Measurements from ENCODE around the gene HOXB6. TPM values are rescaled to one million over a fixed set of nuclear protein-coding genes. Genes with fewer than 3 reads are reported as not detected.

HOXB6 gene
- total RNA-seq, 1 experiment from 2014 or later = 64.8 TPM

- Histone ChIP-seq H3K9me2 (ENCODE audit: insufficient read depth) (no peaks in the 10 kb centered on the region), H3K27ac (ENCODE audit: low read depth, low read length) (no peak overlapping the region; the same call in 1 of the 2 replicates), H3K4me2 (ENCODE audit: low read length) (no peak overlapping the region), H3K9ac (ENCODE audit: low read length) (no peak overlapping the region), H3K4me1 (ENCODE audit: control insufficient read depth in 1 of 2, insufficient read depth in 2 of 2, low read length in 2 of 2) (peaks cover 23 to 27% of the 10 kb centered on the region in 2 experiments), H3K36me3 (ENCODE audit: control insufficient read depth in 1 of 2, insufficient read depth in 2 of 2, low read length in 2 of 2) (peaks cover 27 to 28% of the 10 kb centered on the region in 2 experiments; a peak in 3 of 4 replicates), H3K27me3 (ENCODE audit: insufficient read depth, low read length) (no peaks in the 10 kb centered on the region), H3K4me3 (replicated peaks in 1 of 2; ENCODE audit: low read depth in 1 of 2, low read length in 2 of 2) (no peak overlapping the region), H4K20me1 (ENCODE audit: insufficient read depth) (peaks cover 4% of the 10 kb centered on the region; the same call in 1 of the 2 replicates), H2AFZ (ENCODE audit: low read depth, low read length, poor library complexity, severe bottlenecking) (no peak overlapping the region), H3K9me3 (ENCODE audit: control insufficient read depth in 1 of 2, insufficient read depth in 1 of 2, low read depth in 1 of 2, low read length in 2 of 2) (no peaks in the 10 kb centered on the region), H3K79me2 (ENCODE audit: insufficient read depth, low read length) (peaks cover 98% of the 10 kb centered on the region)
- TF ChIP-seq YY1 (IDR thresholded peaks at IDR 0.05; ENCODE audit: extremely low read depth, insufficient replicate concordance, low read depth, low read length) = no peak
- TF ChIP-seq EZH2 (IDR thresholded peaks at IDR 0.05) = no peak
- no peak for TF ChIP-seq EGR1 (IDR thresholded peaks at IDR 0.05; ENCODE audit: low read depth)
- TF ChIP-seq EZH2phosphoT487 (IDR thresholded peaks at IDR 0.05; ENCODE audit: borderline replicate concordance) = no peak
- TF ChIP-seq TCF7L2 (IDR thresholded peaks at IDR 0.05; ENCODE audit: borderline replicate concordance, extremely low read depth, insufficient read depth, insufficient read length) = no peak
- no peak for TF ChIP-seq ZFX (IDR thresholded peaks at IDR 0.05)
- TF ChIP-seq FOSL1 (IDR thresholded peaks at IDR 0.05; ENCODE audit: low read depth) = no peak
- no peak for TF ChIP-seq SIN3A (IDR thresholded peaks at IDR 0.05; ENCODE audit: low read depth)
- TF ChIP-seq ZBTB33 (IDR thresholded peaks at IDR 0.05; ENCODE audit: extremely low read depth, insufficient replicate concordance, low read length) = no peak
- no peak for TF ChIP-seq SRF (IDR thresholded peaks at IDR 0.05; ENCODE audit: low read depth)
- no peak for TF ChIP-seq POLR2A (IDR thresholded peaks at IDR 0.05; ENCODE audit: borderline replicate concordance, extremely low read depth, insufficient read depth, insufficient read length)
- TF ChIP-seq ELF1 (IDR thresholded peaks at IDR 0.05; ENCODE audit: borderline replicate concordance, low read depth) = no peak
- no peak for TF ChIP-seq RAD21 (IDR thresholded peaks at IDR 0.05; ENCODE audit: low read depth)
- no peak for TF ChIP-seq JUND (IDR thresholded peaks at IDR 0.05)
- no peak for TF ChIP-seq ZNF274 (IDR thresholded peaks at IDR 0.05; ENCODE audit: low read depth, low read length)
- no peak for TF ChIP-seq ATF3 (IDR thresholded peaks at IDR 0.05)
- TF ChIP-seq CBX3 (IDR thresholded peaks at IDR 0.05; ENCODE audit: low read depth) = no peak
- no peak for TF ChIP-seq CTCF (IDR thresholded peaks at IDR 0.05 in 2 of 3, conservative IDR thresholded peaks at IDR 0.05 in 1 of 3; ENCODE audit: borderline replicate concordance in 1 of 3, insufficient read depth in 1 of 3, low read depth in 2 of 3, low read length in 2 of 3)
- TF ChIP-seq MAX (IDR thresholded peaks at IDR 0.05) = no peak
- TF ChIP-seq REST (IDR thresholded peaks at IDR 0.05; ENCODE audit: low read depth) = no peak
- ChIA-PET CTCF (no interaction called here), POLR2A (no interaction called here), RAD21 (ENCODE audit: low non-redundant PET in 1 of 2, low total read pairs in 2 of 2, uncharacterized antibody in 2 of 2, unreplicated experiment in 2 of 2) (no interaction called here)
- no TSS peak for BruUV-seq (replicated peaks)
- DNase-seq (ENCODE audit: low read depth, low spot score) (no peak), ATAC-seq (no peak)
- intact Hi-C loops (cut with micrococcal nuclease) = no loop called here
Measured at GRCh38 chr17:48597528-48597777, 7.3 kb downstream of the HOXB6 start.
